Thyroid gland (tissue), 4 donors: ENCODE results near the gene ICAM4. TPM values are rescaled to one million over a fixed set of nuclear protein-coding genes. Genes with fewer than 3 reads are reported as not detected.

Source experiments
- DNase-seq, 2 donors: peaks; one replicate each; pipeline ENCODE4 v3.0.0-alpha.2; 2019
- H3K27ac ChIP-seq, 3 donors: fragments of 200-600 bp; sonication (generic); 1 replicate in 2 of 3; 2 replicates in 1 of 3; pipeline ENCODE4 v1.5.1; 2016 to 2019; ENCODE audit warnings: mild to moderate bottlenecking in 1 of 3, moderate library complexity in 1 of 3
- H3K27me3 ChIP-seq: fragments of 200-600 bp; sonication (generic); one replicate; pipeline ENCODE4 v1.5.1; 2019
- H3K36me3 ChIP-seq, 2 donors: fragments of 200-600 bp; sonication (generic); one replicate each; pipeline ENCODE4 v1.5.1; 2016 to 2019
- H3K4me1 ChIP-seq, 2 donors: fragments of 200-600 bp; sonication (generic); one replicate each; pipeline ENCODE4 v1.5.1; 2017 to 2019
- H3K4me3 ChIP-seq, 3 donors: fragments of 200-600 bp; sonication (generic); replicated peaks in 1 of 3; 1 replicate in 2 of 3; 2 replicates in 1 of 3; pipeline ENCODE4 v1.5.1; 2016; ENCODE audit warnings: mild to moderate bottlenecking in 1 of 3
- H3K9me3 ChIP-seq: fragments of 200-600 bp; sonication (generic); one replicate; pipeline ENCODE4 v1.5.1; 2017
- POLR2A ChIP-seq, 2 donors: fragments of 450-650 bp; IDR thresholded peaks; one replicate each; pipeline ENCODE4 v1.6.1; 2017; ENCODE audit warnings: antibody characterized with exemption in 2 of 2, mild to moderate bottlenecking in 2 of 2, moderate library complexity in 1 of 2
- WGBS, 2 donors: methylation state at CpG; one replicate each; pipeline ENCODE4 v1.1.5; 2017; 5-methylcytosine and 5-hydroxymethylcytosine counted together
- intact Hi-C: fragments of 100-400 bp; cut with DNase I; formaldehyde crosslinking; loops from one replicate; pipeline ENCODE4 v1.15.1; 2023
- total RNA-seq, 4 donors: library from RNA; depleted of rRNA; stranded (reverse); fragments of >200 nt; gene quantifications; one replicate each; pipeline ENCODE4 v1.2.3, GENCODE V29; 2016
- TF ChIP-seq, protein P1 (sequence below), 6 experiments: fragments of 200-600 bp in 3 of 6; fragments of 450-650 bp in 3 of 6; sonication (generic) in 3 of 6; IDR thresholded peaks; one replicate each; pipeline ENCODE4 v1.5.1; 2016 to 2019; ENCODE audit warnings: antibody characterized with exemption in 6 of 6, mild to moderate bottlenecking in 2 of 6, inconsistent platforms in 1 of 6, moderate library complexity in 1 of 6

Gene ICAM4
- total RNA-seq, 4 donors from 2014 or later: 0.44 TPM; not detected in 3

- no peak overlapping the region for H3K27ac ChIP-seq
- H3K9me3 ChIP-seq: no peaks in the 10 kb centered on the region
- intact Hi-C loops: no loop called here
- H3K4me3 ChIP-seq: no peak overlapping the region
- TF ChIP-seq, protein P1, sequence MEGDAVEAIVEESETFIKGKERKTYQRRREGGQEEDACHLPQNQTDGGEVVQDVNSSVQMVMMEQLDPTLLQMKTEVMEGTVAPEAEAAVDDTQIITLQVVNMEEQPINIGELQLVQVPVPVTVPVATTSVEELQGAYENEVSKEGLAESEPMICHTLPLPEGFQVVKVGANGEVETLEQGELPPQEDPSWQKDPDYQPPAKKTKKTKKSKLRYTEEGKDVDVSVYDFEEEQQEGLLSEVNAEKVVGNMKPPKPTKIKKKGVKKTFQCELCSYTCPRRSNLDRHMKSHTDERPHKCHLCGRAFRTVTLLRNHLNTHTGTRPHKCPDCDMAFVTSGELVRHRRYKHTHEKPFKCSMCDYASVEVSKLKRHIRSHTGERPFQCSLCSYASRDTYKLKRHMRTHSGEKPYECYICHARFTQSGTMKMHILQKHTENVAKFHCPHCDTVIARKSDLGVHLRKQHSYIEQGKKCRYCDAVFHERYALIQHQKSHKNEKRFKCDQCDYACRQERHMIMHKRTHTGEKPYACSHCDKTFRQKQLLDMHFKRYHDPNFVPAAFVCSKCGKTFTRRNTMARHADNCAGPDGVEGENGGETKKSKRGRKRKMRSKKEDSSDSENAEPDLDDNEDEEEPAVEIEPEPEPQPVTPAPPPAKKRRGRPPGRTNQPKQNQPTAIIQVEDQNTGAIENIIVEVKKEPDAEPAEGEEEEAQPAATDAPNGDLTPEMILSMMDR (IDR thresholded peaks at IDR 0.05): no peak
- TF ChIP-seq POLR2A (IDR thresholded peaks at IDR 0.05): no peak
- H3K27me3 ChIP-seq: no peaks in the 10 kb centered on the region
- H3K4me1 ChIP-seq: no peaks in the 10 kb centered on the region
- no peak for DNase-seq
- 71 to 82% methylated on average over 17 of the region's 17 CpGs for WGBS, 2 donors
- no peaks in the 10 kb centered on the region for H3K36me3 ChIP-seq
Observed at GRCh38 chr19:10305139-10305806, 18.5 kb downstream of the ICAM4 start.

GRCh38 chr19:10306327-10306726, 19.6 kb downstream of the ICAM4 start:
- intact Hi-C loops: no loop called here
- no peak for DNase-seq
- H3K4me3 ChIP-seq: no peak overlapping the region
- no peaks in the 10 kb centered on the region for H3K36me3 ChIP-seq
- TF ChIP-seq, protein P1 (IDR thresholded peaks at IDR 0.05): no peak
- TF ChIP-seq POLR2A (IDR thresholded peaks at IDR 0.05): no peak
- 91 to 93% methylated on average over 5 of the region's 5 CpGs for WGBS, 2 donors
- no peaks in the 10 kb centered on the region for H3K4me1 ChIP-seq
- no peaks in the 10 kb centered on the region for H3K27me3 ChIP-seq
- H3K27ac ChIP-seq: no peak overlapping the region
- H3K9me3 ChIP-seq: no peaks in the 10 kb centered on the region

- Histone ChIP-seq H3K9me3 (no peaks in the 10 kb centered on the region), H3K27ac (no peak within 1 kb of the TSS), H3K4me1 (no peaks in the 10 kb centered on the region), H3K27me3 (no peaks in the 10 kb centered on the region), H3K36me3 (no peaks in the 10 kb centered on the region), H3K4me3 (no peak within 1 kb of the TSS)
- WGBS, 2 donors: 93% methylated on average over 15 to 24 of the region's 24 CpGs
- intact Hi-C loops: no loop called here
- TF ChIP-seq, protein P1 (IDR thresholded peaks at IDR 0.05): no peak
- no peak for TF ChIP-seq POLR2A (IDR thresholded peaks at IDR 0.05)
- DNase-seq: no peak
Observed at GRCh38 chr19:10309423-10309822, 22.7 kb downstream of the ICAM4 start, which contains the start of gene ZGLP1. ZGLP1 (minus strand) TSS chr19:10309815.

DNA sequence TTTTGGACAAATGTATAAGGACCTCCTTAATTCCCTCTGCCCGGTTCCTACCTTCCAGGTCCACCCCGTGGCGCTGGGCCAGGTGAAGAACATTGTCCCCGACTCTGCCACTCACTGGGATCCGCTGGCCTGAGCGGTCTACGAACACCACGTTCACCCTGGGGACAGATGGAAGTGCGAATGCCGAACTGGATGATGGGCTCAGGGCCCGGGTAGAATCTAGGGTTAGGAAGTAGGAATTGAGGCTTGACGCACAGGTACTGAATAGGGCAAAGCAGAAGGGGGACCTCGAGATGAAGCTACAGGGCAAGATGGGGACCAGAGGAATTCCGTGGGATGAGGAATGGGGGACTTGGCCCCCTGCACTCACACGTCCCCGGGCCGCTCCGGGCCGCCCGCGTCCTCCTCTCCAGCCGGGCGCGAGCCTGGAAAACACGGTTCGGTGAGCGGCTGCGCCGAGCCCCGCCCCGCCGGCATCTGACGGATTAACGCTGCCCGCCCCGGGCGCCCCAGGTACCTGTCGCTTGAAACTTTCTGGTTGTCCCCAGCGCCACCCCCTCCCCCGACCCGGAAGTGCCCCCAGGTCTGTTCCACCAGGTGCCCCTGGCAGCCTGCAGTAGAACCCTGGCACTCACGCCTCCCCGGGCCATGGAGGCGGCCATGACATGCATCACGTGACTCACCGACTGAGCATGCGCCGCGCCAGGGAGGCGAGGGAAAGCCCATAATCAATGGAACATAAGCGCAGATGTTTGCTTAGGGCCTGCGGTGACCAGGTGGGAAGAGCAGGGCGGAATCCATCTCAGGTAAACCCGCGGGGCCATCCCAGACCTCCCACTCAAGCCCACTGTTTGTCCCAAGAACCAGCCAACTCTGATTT, 28.8 kb downstream of the ICAM4 start, which contains the start of gene FDX2:
Gene FDX2, minus strand, starts transcription at position 681 of the 880 bp plus-strand sequence. Its CDS starts 19 bp downstream, at position 662.
- TF ChIP-seq POLR2A (IDR thresholded peaks at IDR 0.05): peak in 1 of 2 donors; percentile 40
- TF ChIP-seq, protein P1 (IDR thresholded peaks at IDR 0.05): no peak
- no peaks in the 10 kb centered on the region for H3K9me3 ChIP-seq
- H3K4me1 ChIP-seq: peaks cover 11 to 14% of the 10 kb centered on the region in 2 donors
- 1 to 2% methylated on average over 20 to 50 of the region's 55 CpGs for WGBS, 2 donors
- intact Hi-C loops: no loop called here
- H3K27ac ChIP-seq: peak within 1 kb of the TSS in 2 of 3 donors; percentile 8 to 36
- DNase-seq: peak; percentile 91 to 92
- H3K36me3 ChIP-seq: peaks cover 23 to 33% of the 10 kb centered on the region in 2 donors
- peak within 1 kb of the TSS; percentile 35 to 72 (median 63) for H3K4me3 ChIP-seq
- H3K27me3 ChIP-seq: no peaks in the 10 kb centered on the region
